Bronchial epithelial cell (primary cell): ENCODE data around the gene ANTXRL. TPM values are rescaled to one million over a fixed set of nuclear protein-coding genes. Genes with fewer than 3 reads are reported as not detected.
"Not testable (repeated sequence)": the region's sequence is repeated elsewhere in the genome, so short reads cannot be mapped to it uniquely, and the experiment has no call there.

Experiments used
- DNase-seq: peaks from one replicate; pipeline ENCODE4 v3.0.0-alpha.2; 2010; ENCODE audit warnings: low read depth
- FAIRE-seq: peaks from 2 replicates; lab custom pipeline; 2011; peaks lifted over from hg19 to GRCh38; lab: Jason Lieb, UNC
- H3K27me3 ChIP-seq: 2 replicates; pipeline ENCODE4 v1.5.1; 2011; ENCODE audit warnings: low read length; ENCODE audit not compliant: control insufficient read depth, insufficient read depth
- H3K36me3 ChIP-seq: 2 replicates; pipeline ENCODE4 v1.5.1; 2011; ENCODE audit warnings: low read length; ENCODE audit not compliant: control insufficient read depth, insufficient read depth
- H3K4me3 ChIP-seq: 2 replicates; pipeline ENCODE4 v1.5.1; 2011; ENCODE audit warnings: mild to moderate bottlenecking, low read depth, low read length, control low read depth
- total RNA-seq: library from RNA; depleted of rRNA; stranded (reverse); fragments of >200 nt; gene quantifications from 2 replicates; pipeline ENCODE4 v1.2.1, GENCODE V29; 2014
- TF ChIP-seq, protein P1 (sequence below): IDR thresholded peaks from 2 replicates; pipeline ENCODE4 v1.5.1; 2011; ENCODE audit warnings: mild to moderate bottlenecking, moderate library complexity, low read length, control low read depth, inconsistent platforms; ENCODE audit not compliant: insufficient read depth, severe bottlenecking

Gene ANTXRL
- total RNA-seq, 1 donor from 2014 or later, result not detected

- Histone ChIP-seq H3K4me3 (no peak overlapping the region), H3K36me3 (no peaks in the 10 kb centered on the region), H3K27me3 (no peaks in the 10 kb centered on the region)
- DNase-seq, result no peak
- TF ChIP-seq, protein P1, sequence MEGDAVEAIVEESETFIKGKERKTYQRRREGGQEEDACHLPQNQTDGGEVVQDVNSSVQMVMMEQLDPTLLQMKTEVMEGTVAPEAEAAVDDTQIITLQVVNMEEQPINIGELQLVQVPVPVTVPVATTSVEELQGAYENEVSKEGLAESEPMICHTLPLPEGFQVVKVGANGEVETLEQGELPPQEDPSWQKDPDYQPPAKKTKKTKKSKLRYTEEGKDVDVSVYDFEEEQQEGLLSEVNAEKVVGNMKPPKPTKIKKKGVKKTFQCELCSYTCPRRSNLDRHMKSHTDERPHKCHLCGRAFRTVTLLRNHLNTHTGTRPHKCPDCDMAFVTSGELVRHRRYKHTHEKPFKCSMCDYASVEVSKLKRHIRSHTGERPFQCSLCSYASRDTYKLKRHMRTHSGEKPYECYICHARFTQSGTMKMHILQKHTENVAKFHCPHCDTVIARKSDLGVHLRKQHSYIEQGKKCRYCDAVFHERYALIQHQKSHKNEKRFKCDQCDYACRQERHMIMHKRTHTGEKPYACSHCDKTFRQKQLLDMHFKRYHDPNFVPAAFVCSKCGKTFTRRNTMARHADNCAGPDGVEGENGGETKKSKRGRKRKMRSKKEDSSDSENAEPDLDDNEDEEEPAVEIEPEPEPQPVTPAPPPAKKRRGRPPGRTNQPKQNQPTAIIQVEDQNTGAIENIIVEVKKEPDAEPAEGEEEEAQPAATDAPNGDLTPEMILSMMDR, result no peak
- no peak for FAIRE-seq
Measured at GRCh38 chr10:46264336-46264735, 22.5 kb upstream of the ANTXRL start.

GRCh38 chr10:46264737-46265368, 21.9 kb upstream of the ANTXRL start:
- Histone ChIP-seq H3K4me3 (no peak overlapping the region), H3K36me3 (no peaks in the 10 kb centered on the region), H3K27me3 (no peaks in the 10 kb centered on the region)
- DNase-seq (no peak), FAIRE-seq (no peak)
- TF ChIP-seq, protein P1, result no peak

GRCh38 chr10:46265566-46266305, 21.1 kb upstream of the ANTXRL start:
- DNase-seq, H3K36me3 ChIP-seq, H3K27me3 ChIP-seq, H3K4me3 ChIP-seq, FAIRE-seq: not testable (repeated sequence)

- no peaks in the 10 kb centered on the region for H3K36me3 ChIP-seq
- DNase-seq, result no peak
- TF ChIP-seq, protein P1, result no peak
- no peak for FAIRE-seq
- no peak overlapping the region for H3K4me3 ChIP-seq
- H3K27me3 ChIP-seq, result no peaks in the 10 kb centered on the region
Measured at GRCh38 chr10:46266306-46266985, 20.4 kb upstream of the ANTXRL start.

GRCh38 chr10:46267132-46267985, 19.4 kb upstream of the ANTXRL start:
- Histone ChIP-seq H3K4me3 (no peak overlapping the region), H3K27me3 (no peaks in the 10 kb centered on the region), H3K36me3 (no peaks in the 10 kb centered on the region)
- TF ChIP-seq, protein P1, result no peak
- no peak for DNase-seq
- FAIRE-seq, result no peak
